Measurements from ENCODE around the gene CASS4.
"Not testable (repeated sequence)": the region's sequence is repeated elsewhere in the genome, so short reads cannot be mapped to it uniquely, and the experiment has no call there.

Gene CASS4

GRCh38 chr20:56411759-56412472 is at the start of gene CASS4:
TSS of gene CASS4 (plus strand) at chr20:56412260. CDS start at chr20:56412459, 199 bp downstream.
- no peak for DNase-seq (ENCODE audit: low read depth)

GRCh38 chr20:56362833-56363413 is 49.1 kb upstream of the CASS4 start:
- DNase-seq (ENCODE audit: low read depth) = no peak

- DNase-seq (ENCODE audit: low read depth) = no peak
Observed at GRCh38 chr20:56363491-56363890, 48.6 kb upstream of the CASS4 start.

- no peak for DNase-seq (ENCODE audit: low read depth)
Observed at GRCh38 chr20:56368351-56369134, 43.5 kb upstream of the CASS4 start.

DNA sequence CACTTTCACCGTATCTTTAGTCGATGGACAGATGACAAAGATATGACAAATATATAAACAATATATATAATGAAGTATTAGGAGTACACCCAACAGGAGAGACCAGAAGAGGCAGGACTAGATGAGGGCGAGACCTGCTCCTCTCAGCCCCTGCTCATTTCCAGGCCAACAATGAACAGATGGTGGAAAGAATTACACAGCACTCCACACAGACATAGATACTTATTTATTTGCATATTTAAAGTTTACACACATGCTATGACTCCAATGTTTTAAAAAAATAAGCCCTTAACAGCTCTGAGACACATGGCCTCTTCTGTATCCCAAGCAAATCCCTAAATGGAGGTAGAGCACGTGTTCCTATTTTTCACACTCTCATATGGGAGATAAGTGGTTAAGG is 42.9 kb upstream of the CASS4 start:
- DNase-seq (ENCODE audit: low read depth) = no peak

DNA sequence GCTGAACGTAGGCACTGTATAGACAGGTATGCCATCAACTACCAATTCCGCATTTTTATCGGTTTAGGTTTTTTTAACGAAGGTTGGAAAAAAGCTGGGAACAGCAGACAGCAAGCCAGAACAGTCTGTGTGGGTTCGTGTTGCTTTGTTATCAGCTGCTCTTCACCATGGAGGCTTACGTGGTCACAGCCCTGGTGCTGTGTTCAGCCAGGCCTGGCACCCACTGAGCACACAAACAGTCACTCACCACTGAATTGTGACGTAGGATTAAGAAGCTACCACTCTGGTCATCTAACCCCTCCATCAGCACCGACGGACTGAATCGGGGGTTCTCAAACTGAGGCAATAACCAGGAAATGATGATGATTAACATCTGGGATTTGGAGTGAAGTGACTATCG is 40.1 kb upstream of the CASS4 start:
- no peak for DNase-seq (ENCODE audit: low read depth)

DNA sequence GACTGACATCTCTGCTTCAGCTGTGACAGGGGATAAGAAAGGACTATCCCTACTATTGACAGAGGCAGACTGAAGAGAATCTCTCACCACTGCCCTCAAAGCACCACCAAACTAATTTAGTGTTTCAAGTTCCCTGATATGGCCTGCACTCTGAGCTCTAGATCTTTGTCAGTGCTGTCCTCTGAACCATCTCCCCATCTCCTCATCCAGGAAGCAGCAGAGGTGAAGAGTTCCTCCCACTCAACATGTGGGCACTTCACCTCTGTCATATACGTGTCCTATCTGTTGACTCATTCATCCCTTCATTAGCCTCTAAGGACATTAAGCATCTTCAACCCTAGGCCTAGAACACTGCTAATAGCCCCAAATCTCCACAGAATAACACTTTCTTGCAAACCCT is 39.2 kb upstream of the CASS4 start:
- no peak for DNase-seq (ENCODE audit: low read depth)

DNA sequence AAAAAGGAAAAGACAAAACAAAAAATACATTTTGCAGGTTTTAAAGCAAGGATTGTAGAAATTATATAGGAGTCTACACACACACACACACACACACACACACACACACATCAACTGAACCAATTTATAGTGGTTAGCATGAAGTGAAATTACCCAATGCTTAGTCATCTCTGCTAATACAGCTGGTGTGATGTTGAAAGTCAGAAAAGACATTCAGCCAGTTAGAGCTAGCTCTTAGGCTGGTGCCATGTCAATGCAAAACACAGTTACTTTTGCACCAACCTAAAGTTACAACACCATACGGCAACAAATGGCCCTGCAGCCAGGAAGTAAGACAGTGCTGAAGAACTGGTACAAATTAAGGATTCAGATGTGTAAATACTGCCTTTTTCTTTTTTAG is 38.1 kb upstream of the CASS4 start:
- DNase-seq (ENCODE audit: low read depth) = peak; percentile 91

DNA sequence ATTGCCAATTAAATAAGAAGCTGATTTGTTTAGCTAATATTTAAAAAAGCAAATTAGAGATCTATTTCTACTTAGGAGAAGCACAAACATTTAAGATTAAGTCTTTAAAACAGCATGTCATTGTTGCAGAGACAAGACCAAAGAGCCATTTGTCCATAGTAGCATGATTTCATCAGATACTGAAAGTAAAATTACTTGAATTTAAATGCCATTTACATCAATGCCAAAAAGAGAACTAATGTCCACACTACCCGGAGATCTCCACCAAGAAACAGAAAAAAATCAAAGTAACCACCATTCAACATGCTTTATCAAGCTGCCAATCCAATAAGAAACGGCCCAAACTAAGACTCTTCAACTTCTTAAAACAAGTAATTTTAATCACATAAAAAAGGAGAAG is 35.7 kb upstream of the CASS4 start:
- no peak for DNase-seq (ENCODE audit: low read depth)

GRCh38 chr20:56378386-56378785 is 33.7 kb upstream of the CASS4 start:
- DNase-seq (ENCODE audit: low read depth) = no peak

GRCh38 chr20:56380375-56380774 is 31.7 kb upstream of the CASS4 start:
- no peak for DNase-seq (ENCODE audit: low read depth)

GRCh38 chr20:56381501-56381900 is 30.6 kb upstream of the CASS4 start:
- DNase-seq (ENCODE audit: low read depth) = no peak

GRCh38 chr20:56382696-56383095 is 29.4 kb upstream of the CASS4 start:
- no peak for DNase-seq (ENCODE audit: low read depth)

- no peak for DNase-seq (ENCODE audit: low read depth)
Observed at GRCh38 chr20:56383334-56383733, 28.7 kb upstream of the CASS4 start.

GRCh38 chr20:56385130-56385529 is 26.9 kb upstream of the CASS4 start:
- DNase-seq (ENCODE audit: low read depth) = no peak

DNA sequence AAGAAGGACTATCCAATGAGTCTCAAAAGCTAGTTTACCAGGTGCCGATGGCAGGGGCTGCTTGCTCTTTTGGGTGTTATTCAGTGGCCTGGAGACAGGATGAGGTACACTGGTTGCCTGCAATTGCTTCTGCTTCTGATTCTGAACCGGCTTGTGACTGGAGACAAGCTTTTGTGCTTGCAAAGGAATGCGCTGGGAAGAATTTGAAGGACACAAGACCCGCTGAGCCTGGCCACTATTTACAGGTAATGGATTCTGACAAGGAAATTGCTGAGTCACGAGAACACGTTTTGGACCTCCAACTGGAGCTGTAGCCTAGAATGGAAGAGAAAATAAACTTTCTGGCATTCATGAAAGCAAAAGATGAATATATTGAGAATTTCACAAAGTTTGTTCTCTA is 25.8 kb upstream of the CASS4 start:
- DNase-seq (ENCODE audit: low read depth) = no peak

DNA sequence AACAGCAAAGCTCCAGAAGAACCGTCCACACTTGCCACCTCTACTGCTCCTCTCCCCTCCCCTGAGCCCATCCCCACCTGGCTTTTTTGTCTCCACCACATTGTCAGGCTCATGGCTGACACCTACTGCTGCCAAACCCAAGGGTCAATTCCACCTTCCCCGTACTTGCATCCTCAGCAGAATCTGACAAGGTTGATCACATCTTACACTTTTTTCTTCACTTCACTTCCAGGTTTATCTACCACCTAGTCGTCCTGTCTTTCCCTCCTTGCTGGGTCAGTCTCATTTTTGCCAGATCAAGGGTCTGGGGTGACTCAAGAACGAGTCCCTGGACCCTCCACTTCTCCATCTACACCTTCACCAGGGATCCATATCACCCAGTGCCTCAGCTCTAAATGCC is 23.2 kb upstream of the CASS4 start:
- no peak for DNase-seq (ENCODE audit: low read depth)

DNA sequence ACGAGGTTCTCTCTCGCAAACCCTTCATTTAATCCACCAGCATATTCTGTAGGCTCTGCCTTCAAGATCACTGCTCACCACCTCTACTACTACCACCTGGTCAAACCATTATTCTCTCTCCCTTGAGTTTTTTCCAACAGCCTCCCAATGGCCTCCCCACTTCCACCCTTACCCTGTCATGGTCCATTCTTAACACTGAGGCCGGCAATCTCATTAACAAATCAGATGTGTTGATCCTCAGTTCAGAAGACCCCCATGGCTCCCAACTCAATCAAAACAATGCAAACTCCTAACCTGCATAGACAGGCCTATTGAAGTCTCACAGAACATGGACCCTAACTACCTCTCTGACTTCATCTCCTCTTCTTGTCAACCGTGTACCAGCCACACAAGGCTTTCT is 22.3 kb upstream of the CASS4 start:
- no peak for DNase-seq (ENCODE audit: low read depth)

GRCh38 chr20:56390396-56390795 is 21.7 kb upstream of the CASS4 start:
- DNase-seq (ENCODE audit: low read depth) = not testable (repeated sequence)

GRCh38 chr20:56391037-56391436 is 21.0 kb upstream of the CASS4 start:
- DNase-seq (ENCODE audit: low read depth) = no peak

- no peak for DNase-seq (ENCODE audit: low read depth)
Observed at GRCh38 chr20:56391596-56392131, 20.4 kb upstream of the CASS4 start.

GRCh38 chr20:56392132-56392880 is 19.8 kb upstream of the CASS4 start, which contains the start of the genes AURKA and CSTF1:
TSS of gene AURKA (minus strand) at chr20:56392215. CDS start at chr20:56388197, 4,018 bp downstream.
TSS of gene CSTF1 (plus strand) at chr20:56392645. CDS start at chr20:56395553, 2,908 bp downstream.
- peak; percentile 100 for DNase-seq (ENCODE audit: low read depth)

Measured in fibroblast of the conjunctiva (primary cell).